ENCODE measurements around the gene GREB1.

DNA sequence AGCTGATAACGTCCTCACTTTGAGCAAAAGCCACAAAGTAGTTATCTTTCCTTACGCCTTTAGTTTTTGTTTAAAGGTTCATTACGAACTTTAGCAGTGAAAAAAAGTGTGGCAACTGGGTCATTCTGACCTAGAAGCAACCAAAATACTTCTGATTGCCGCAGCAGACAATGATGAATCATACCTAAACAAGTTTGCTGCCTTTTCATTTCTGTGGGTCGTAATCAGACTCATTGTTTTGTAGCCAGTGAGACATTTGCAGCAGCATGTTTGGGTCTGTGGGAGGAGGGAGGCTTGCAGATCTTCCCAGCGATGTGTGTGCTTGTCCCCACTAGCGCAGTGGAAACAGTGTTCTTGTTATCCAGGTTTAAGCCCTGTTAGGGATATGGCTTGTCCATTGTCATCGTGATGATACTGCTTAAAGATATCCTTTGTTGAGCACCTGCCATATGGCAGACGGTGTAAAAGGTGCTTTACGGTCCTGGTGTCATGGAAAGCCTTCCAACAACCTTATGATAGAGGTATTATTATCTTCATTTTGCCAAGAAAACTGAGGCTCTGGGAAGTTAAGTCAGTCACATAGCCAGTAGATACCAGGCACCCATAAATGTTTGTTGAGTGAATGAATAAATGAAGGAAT is 1.3 kb upstream of the GREB1 start:
- TF ChIP-seq, protein P1, sequence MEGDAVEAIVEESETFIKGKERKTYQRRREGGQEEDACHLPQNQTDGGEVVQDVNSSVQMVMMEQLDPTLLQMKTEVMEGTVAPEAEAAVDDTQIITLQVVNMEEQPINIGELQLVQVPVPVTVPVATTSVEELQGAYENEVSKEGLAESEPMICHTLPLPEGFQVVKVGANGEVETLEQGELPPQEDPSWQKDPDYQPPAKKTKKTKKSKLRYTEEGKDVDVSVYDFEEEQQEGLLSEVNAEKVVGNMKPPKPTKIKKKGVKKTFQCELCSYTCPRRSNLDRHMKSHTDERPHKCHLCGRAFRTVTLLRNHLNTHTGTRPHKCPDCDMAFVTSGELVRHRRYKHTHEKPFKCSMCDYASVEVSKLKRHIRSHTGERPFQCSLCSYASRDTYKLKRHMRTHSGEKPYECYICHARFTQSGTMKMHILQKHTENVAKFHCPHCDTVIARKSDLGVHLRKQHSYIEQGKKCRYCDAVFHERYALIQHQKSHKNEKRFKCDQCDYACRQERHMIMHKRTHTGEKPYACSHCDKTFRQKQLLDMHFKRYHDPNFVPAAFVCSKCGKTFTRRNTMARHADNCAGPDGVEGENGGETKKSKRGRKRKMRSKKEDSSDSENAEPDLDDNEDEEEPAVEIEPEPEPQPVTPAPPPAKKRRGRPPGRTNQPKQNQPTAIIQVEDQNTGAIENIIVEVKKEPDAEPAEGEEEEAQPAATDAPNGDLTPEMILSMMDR (IDR thresholded peaks at IDR 0.05): no peak
- no peak for TF ChIP-seq EP300 (IDR thresholded peaks at IDR 0.05)
- no peak for TF ChIP-seq POLR2A (IDR thresholded peaks at IDR 0.05)

Measured in ovary (tissue), 3 donors.